Thyroid gland (tissue), 4 donors: ENCODE data around the gene MAP4K5. TPM values are rescaled to one million over a fixed set of nuclear protein-coding genes. Genes with fewer than 3 reads are reported as not detected.

Source experiments
- DNase-seq, 2 donors: peaks; one replicate each; pipeline ENCODE4 v3.0.0-alpha.2; 2019
- H3K27ac ChIP-seq, 3 donors: fragments of 200-600 bp; sonication (generic); 1 replicate in 2 of 3; 2 replicates in 1 of 3; pipeline ENCODE4 v1.5.1; 2016 to 2019; ENCODE audit warnings: mild to moderate bottlenecking in 1 of 3, moderate library complexity in 1 of 3
- H3K27me3 ChIP-seq: fragments of 200-600 bp; sonication (generic); one replicate; pipeline ENCODE4 v1.5.1; 2019
- H3K36me3 ChIP-seq, 2 donors: fragments of 200-600 bp; sonication (generic); one replicate each; pipeline ENCODE4 v1.5.1; 2016 to 2019
- H3K4me1 ChIP-seq, 2 donors: fragments of 200-600 bp; sonication (generic); one replicate each; pipeline ENCODE4 v1.5.1; 2017 to 2019
- H3K4me3 ChIP-seq, 3 donors: fragments of 200-600 bp; sonication (generic); replicated peaks in 1 of 3; 1 replicate in 2 of 3; 2 replicates in 1 of 3; pipeline ENCODE4 v1.5.1; 2016; ENCODE audit warnings: mild to moderate bottlenecking in 1 of 3
- H3K9me3 ChIP-seq: fragments of 200-600 bp; sonication (generic); one replicate; pipeline ENCODE4 v1.5.1; 2017
- POLR2A ChIP-seq, 2 donors: fragments of 450-650 bp; IDR thresholded peaks; one replicate each; pipeline ENCODE4 v1.6.1; 2017; ENCODE audit warnings: antibody characterized with exemption in 2 of 2, mild to moderate bottlenecking in 2 of 2, moderate library complexity in 1 of 2
- WGBS, 2 donors: methylation state at CpG; one replicate each; pipeline ENCODE4 v1.1.5; 2017; 5-methylcytosine and 5-hydroxymethylcytosine counted together
- intact Hi-C: fragments of 100-400 bp; cut with DNase I; formaldehyde crosslinking; loops from one replicate; pipeline ENCODE4 v1.15.1; 2023
- total RNA-seq, 4 donors: library from RNA; depleted of rRNA; stranded (reverse); fragments of >200 nt; gene quantifications; one replicate each; pipeline ENCODE4 v1.2.3, GENCODE V29; 2016
- TF ChIP-seq, protein P1 (sequence below), 6 experiments: fragments of 200-600 bp in 3 of 6; fragments of 450-650 bp in 3 of 6; sonication (generic) in 3 of 6; IDR thresholded peaks; one replicate each; pipeline ENCODE4 v1.5.1; 2016 to 2019; ENCODE audit warnings: antibody characterized with exemption in 6 of 6, mild to moderate bottlenecking in 2 of 6, inconsistent platforms in 1 of 6, moderate library complexity in 1 of 6

The MAP4K5 gene
- total RNA-seq, 4 donors from 2014 or later = 139 to 259 (median 153) TPM

- TF ChIP-seq POLR2A (IDR thresholded peaks at IDR 0.05) = no peak
- TF ChIP-seq, protein P1, sequence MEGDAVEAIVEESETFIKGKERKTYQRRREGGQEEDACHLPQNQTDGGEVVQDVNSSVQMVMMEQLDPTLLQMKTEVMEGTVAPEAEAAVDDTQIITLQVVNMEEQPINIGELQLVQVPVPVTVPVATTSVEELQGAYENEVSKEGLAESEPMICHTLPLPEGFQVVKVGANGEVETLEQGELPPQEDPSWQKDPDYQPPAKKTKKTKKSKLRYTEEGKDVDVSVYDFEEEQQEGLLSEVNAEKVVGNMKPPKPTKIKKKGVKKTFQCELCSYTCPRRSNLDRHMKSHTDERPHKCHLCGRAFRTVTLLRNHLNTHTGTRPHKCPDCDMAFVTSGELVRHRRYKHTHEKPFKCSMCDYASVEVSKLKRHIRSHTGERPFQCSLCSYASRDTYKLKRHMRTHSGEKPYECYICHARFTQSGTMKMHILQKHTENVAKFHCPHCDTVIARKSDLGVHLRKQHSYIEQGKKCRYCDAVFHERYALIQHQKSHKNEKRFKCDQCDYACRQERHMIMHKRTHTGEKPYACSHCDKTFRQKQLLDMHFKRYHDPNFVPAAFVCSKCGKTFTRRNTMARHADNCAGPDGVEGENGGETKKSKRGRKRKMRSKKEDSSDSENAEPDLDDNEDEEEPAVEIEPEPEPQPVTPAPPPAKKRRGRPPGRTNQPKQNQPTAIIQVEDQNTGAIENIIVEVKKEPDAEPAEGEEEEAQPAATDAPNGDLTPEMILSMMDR (IDR thresholded peaks at IDR 0.05) = no peak
- no peaks in the 10 kb centered on the region for H3K27me3 ChIP-seq
- no peaks in the 10 kb centered on the region for H3K4me1 ChIP-seq
- H3K36me3 ChIP-seq = no peaks in the 10 kb centered on the region
- H3K9me3 ChIP-seq = no peaks in the 10 kb centered on the region
- no peak overlapping the region for H3K4me3 ChIP-seq
- intact Hi-C loops = no loop called here
- H3K27ac ChIP-seq = no peak overlapping the region
- DNase-seq = no peak
- WGBS, 2 donors = 86 to 90% methylated on average over 3 of the region's 3 CpGs
Measured at GRCh38 chr14:50551877-50552276, 19.5 kb upstream of the MAP4K5 start.

DNA sequence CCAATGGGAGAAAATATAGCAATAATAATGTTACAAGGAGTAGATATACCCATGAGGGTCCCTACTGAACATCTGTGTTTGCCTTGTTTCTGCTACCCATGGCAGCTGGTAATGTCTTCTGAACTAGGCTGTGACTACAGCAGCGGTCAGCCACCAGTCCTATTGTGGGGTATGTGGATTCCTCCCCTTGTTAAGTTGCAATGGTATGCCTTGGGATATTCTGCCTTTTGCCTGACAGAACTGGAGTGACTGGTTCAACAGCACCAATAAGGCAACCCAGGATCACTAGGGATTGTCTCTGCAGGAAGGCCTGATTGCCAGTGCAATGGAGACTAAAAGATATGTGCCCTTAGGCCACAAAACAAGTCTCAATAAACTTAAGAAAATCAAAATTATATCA, 17.9 kb upstream of the MAP4K5 start:
- Histone ChIP-seq H3K4me3 (no peak overlapping the region), H3K9me3 (no peaks in the 10 kb centered on the region), H3K27ac (no peak overlapping the region), H3K4me1 (no peaks in the 10 kb centered on the region), H3K36me3 (no peaks in the 10 kb centered on the region), H3K27me3 (no peaks in the 10 kb centered on the region)
- TF ChIP-seq, protein P1 (IDR thresholded peaks at IDR 0.05) = no peak
- no peak for TF ChIP-seq POLR2A (IDR thresholded peaks at IDR 0.05)
- no peak for DNase-seq
- intact Hi-C loops = no loop called here
- WGBS, 2 donors = 100% methylated on average over 1 of the region's 1 CpG

DNA sequence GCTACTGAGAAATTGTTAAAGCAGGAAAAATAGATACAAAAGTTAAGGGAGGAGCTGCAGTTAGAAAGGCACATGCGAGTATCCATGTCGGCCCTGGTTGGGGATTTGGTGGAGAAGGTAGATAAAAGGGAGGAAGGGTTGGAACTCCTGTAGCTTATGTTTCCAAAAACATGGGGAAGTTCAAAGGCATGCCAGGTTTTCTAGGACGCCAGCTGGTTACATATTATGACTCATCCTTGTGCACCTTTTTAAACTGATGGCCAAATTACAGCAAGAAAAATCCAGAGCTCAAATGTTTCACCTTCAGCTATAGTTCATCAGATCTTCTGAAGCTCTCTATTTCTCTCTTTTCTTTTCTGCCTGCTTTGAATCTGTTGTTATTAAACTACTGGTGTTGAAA, 13.2 kb upstream of the MAP4K5 start:
- Histone ChIP-seq H3K9me3 (no peaks in the 10 kb centered on the region), H3K36me3 (no peaks in the 10 kb centered on the region), H3K4me3 (no peak overlapping the region), H3K27me3 (no peaks in the 10 kb centered on the region), H3K27ac (no peak overlapping the region), H3K4me1 (no peaks in the 10 kb centered on the region)
- intact Hi-C loops = no loop called here
- DNase-seq = no peak
- 73 to 74% methylated on average over 3 of the region's 3 CpGs for WGBS, 2 donors
- TF ChIP-seq POLR2A (IDR thresholded peaks at IDR 0.05) = no peak
- TF ChIP-seq, protein P1 (IDR thresholded peaks at IDR 0.05) = no peak

DNA sequence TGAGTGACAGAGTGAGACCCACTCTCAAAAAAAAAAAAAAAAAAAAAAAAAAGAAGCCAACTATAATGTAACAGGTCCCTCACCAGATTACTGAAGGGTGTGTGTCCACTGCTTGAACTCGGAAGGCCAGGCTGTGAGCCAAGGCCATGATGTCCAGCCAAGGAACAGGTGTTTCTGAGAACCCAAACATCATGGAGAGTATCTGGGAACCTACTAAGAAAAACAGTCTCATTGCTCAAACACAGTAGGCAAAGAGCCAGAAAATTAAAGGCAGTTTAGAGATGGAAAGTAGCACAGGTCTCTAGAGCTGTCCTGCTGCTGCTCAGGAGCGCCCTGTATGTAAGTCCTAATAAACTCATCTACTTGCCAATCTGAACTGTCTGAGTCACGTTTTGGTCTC, 12.5 kb upstream of the MAP4K5 start:
- Histone ChIP-seq H3K9me3 (no peaks in the 10 kb centered on the region), H3K4me1 (no peaks in the 10 kb centered on the region), H3K27me3 (no peaks in the 10 kb centered on the region), H3K36me3 (no peaks in the 10 kb centered on the region), H3K4me3 (no peak overlapping the region), H3K27ac (no peak overlapping the region)
- TF ChIP-seq, protein P1 (IDR thresholded peaks at IDR 0.05) = no peak
- TF ChIP-seq POLR2A (IDR thresholded peaks at IDR 0.05) = no peak
- DNase-seq = peak; percentile 38 to 48
- 56 to 70% methylated on average over 3 of the region's 3 CpGs for WGBS, 2 donors
- intact Hi-C loops = loop anchor here (5.0 kb wide), 1 partner anchor 232 kb away; no protein-coding TSS in a partner anchor

GRCh38 chr14:50542941-50543418, 10.6 kb upstream of the MAP4K5 start:
- Histone ChIP-seq H3K9me3 (no peaks in the 10 kb centered on the region), H3K4me1 (no peaks in the 10 kb centered on the region), H3K27ac (no peak overlapping the region), H3K4me3 (no peak overlapping the region), H3K27me3 (no peaks in the 10 kb centered on the region), H3K36me3 (no peaks in the 10 kb centered on the region)
- intact Hi-C loops = loop anchor here (5.0 kb wide), 1 partner anchor 234 kb away; no protein-coding TSS in a partner anchor
- DNase-seq = peak; percentile 13 to 37
- 2 to 3% methylated on average over 2 of the region's 2 CpGs for WGBS, 2 donors
- TF ChIP-seq POLR2A (IDR thresholded peaks at IDR 0.05) = no peak
- TF ChIP-seq, protein P1 (IDR thresholded peaks at IDR 0.05) = peak; percentile 42 to 64 (median 56)
